Lower lobe of right lung (tissue), 2 donors: Measurements from ENCODE around the gene SMARCD3. TPM values are rescaled to one million over a fixed set of nuclear protein-coding genes. Genes with fewer than 3 reads are reported as not detected.

ENCODE experiments used
- ATAC-seq, 2 donors: fragments of 200-7000 bp; cut with Tn5 transposase; one replicate each; pipeline ENCODE4 v1.9.1; 2020 to 2022; ENCODE audit warnings: mild to moderate bottlenecking in 2 of 2, moderate library complexity in 2 of 2
- DNase-seq: peaks from one replicate; pipeline ENCODE4 v3.0.0-alpha.2; 2020
- H3K27ac ChIP-seq: fragments of 200-600 bp; one replicate; pipeline ENCODE4 v1.8.0; 2022
- H3K27me3 ChIP-seq: fragments of 200-600 bp; one replicate; pipeline ENCODE4 v1.8.0; 2022; ENCODE audit warnings: low read depth
- H3K36me3 ChIP-seq: fragments of 200-600 bp; one replicate; pipeline ENCODE4 v1.8.0; 2022; ENCODE audit warnings: mild to moderate bottlenecking
- H3K4me1 ChIP-seq: fragments of 200-600 bp; one replicate; pipeline ENCODE4 v1.8.0; 2022
- H3K4me3 ChIP-seq: fragments of 200-600 bp; one replicate; pipeline ENCODE4 v1.8.0; 2022; ENCODE audit warnings: mild to moderate bottlenecking
- H3K9me3 ChIP-seq: fragments of 200-600 bp; one replicate; pipeline ENCODE4 v1.8.0; 2022
- intact Hi-C: fragments of 100-400 bp; cut with DNase I; formaldehyde crosslinking; loops from one replicate; pipeline ENCODE4 v1.11.0; 2022
- total RNA-seq: library from RNA; stranded (reverse); fragmentation: NEBNext Ultra II Directional; extraction: Animal tissue kit (Norgen Biotek cat#: 25700); gene quantifications from one replicate; pipeline ENCODE4 v1.2.1, GENCODE V29; 2021
- TF ChIP-seq, protein P1 (sequence below): fragments of 200-600 bp; IDR thresholded peaks from one replicate; pipeline ENCODE4 v1.8.0; 2022; ENCODE audit warnings: antibody characterized with exemption, mild to moderate bottlenecking
- donor health status: DM: no; HTN: yes; CAD: no; lungs with severe emphysema.

Gene SMARCD3
- total RNA-seq, 1 donor from 2014 or later: 53.1 TPM

DNA sequence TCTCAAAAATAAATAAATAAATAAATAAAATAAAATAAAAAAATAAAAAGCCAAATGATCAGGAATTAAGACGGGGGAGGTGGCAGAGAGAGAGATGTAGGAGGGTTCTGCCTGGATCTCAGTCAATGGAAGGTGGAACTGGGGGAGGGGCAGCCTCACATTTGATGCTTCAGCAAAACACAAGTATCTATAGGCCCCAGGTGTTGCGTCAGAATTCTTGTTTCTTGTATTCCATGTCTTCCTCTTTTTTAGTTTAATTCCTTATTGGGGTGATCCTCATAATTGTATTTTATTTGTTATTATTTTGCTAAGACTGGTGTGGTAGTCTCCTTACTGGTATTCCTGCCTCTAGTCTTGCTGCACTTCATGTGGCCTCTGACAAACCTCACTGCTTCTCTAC is 41.4 kb upstream of the SMARCD3 start:
- Histone ChIP-seq H3K27ac (no peak overlapping the region), H3K4me1 (peaks cover 5% of the 10 kb centered on the region), H3K27me3 (no peaks in the 10 kb centered on the region), H3K36me3 (no peaks in the 10 kb centered on the region), H3K9me3 (no peaks in the 10 kb centered on the region), H3K4me3 (no peak overlapping the region)
- TF ChIP-seq, protein P1, sequence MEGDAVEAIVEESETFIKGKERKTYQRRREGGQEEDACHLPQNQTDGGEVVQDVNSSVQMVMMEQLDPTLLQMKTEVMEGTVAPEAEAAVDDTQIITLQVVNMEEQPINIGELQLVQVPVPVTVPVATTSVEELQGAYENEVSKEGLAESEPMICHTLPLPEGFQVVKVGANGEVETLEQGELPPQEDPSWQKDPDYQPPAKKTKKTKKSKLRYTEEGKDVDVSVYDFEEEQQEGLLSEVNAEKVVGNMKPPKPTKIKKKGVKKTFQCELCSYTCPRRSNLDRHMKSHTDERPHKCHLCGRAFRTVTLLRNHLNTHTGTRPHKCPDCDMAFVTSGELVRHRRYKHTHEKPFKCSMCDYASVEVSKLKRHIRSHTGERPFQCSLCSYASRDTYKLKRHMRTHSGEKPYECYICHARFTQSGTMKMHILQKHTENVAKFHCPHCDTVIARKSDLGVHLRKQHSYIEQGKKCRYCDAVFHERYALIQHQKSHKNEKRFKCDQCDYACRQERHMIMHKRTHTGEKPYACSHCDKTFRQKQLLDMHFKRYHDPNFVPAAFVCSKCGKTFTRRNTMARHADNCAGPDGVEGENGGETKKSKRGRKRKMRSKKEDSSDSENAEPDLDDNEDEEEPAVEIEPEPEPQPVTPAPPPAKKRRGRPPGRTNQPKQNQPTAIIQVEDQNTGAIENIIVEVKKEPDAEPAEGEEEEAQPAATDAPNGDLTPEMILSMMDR: no peak
- ATAC-seq (no peak), DNase-seq (no peak)
- intact Hi-C loops: no loop called here

DNA sequence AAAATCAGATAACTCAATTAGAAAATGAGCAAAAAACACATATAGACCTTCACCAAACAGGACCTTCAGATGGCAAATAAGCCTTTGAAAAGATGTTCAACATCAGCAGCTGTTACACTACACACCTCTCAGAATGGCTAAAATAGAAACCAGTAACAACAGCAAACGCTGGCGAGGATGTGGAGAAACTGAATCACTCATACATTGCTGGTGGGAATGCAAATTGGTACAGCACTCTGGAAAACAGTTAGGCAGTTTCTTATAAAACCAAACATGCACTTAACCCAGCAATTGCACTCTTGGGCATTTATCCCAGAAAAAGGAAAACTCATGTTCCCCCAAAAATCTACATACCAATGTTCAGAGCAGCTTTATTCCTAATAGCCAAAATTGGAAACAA is 37.7 kb upstream of the SMARCD3 start:
- H3K36me3 ChIP-seq: no peaks in the 10 kb centered on the region
- no peak for ATAC-seq
- no peaks in the 10 kb centered on the region for H3K27me3 ChIP-seq
- no peak overlapping the region for H3K27ac ChIP-seq
- no peaks in the 10 kb centered on the region for H3K9me3 ChIP-seq
- H3K4me1 ChIP-seq: peaks cover 5% of the 10 kb centered on the region
- intact Hi-C loops: no loop called here
- TF ChIP-seq, protein P1: no peak
- H3K4me3 ChIP-seq: no peak overlapping the region
- no peak for DNase-seq

DNA sequence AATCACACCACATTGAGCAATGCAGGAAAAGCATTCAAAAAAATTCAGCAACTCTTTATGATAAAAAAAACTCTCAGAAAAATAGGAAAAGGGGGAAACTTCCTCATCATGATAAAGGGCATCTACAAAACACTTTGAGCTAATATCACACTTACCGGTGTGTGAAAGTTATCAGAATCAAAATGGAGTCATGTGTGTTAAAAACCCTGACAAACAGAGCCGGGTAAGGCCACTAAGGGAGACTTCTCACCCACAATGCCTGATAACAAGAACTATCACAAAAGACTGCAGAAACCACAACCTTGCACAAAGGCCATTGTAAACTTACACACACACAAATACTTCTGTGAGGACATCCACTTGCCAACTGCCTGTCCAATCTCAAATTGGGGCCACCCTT is 34.8 kb upstream of the SMARCD3 start:
- Histone ChIP-seq H3K4me3 (no peak overlapping the region), H3K4me1 (peaks cover 5% of the 10 kb centered on the region), H3K36me3 (no peaks in the 10 kb centered on the region), H3K27ac (no peak overlapping the region), H3K9me3 (no peaks in the 10 kb centered on the region), H3K27me3 (no peaks in the 10 kb centered on the region)
- intact Hi-C loops: no loop called here
- TF ChIP-seq, protein P1: no peak
- ATAC-seq (no peak), DNase-seq (no peak)

DNA sequence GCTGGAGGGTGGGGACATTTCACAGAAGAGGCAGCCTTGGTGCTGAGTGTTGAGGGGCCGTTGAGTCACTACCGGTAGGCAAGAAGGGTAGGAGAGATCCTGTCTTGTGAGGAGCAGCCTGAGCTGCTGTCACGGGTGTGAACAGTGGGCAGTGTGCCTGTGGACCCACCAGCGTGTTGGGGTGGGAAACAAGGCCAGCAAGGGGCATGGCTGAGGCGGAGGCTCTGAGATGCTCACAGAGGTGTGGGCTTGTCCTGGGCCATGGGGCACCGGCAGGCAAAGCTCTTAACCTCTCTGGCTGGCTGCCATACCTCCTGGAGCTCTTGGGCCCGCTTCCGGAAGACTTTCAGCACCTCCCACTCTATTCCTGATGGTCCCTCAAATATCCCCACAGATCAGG is 33.6 kb upstream of the SMARCD3 start:
- intact Hi-C loops: no loop called here
- DNase-seq (no peak), ATAC-seq (no peak)
- H3K36me3 ChIP-seq: no peaks in the 10 kb centered on the region
- H3K4me1 ChIP-seq: peaks cover 13% of the 10 kb centered on the region
- H3K4me3 ChIP-seq: no peak overlapping the region
- TF ChIP-seq, protein P1: no peak
- peaks cover 5% of the 10 kb centered on the region for H3K27me3 ChIP-seq
- H3K27ac ChIP-seq: no peak overlapping the region
- no peaks in the 10 kb centered on the region for H3K9me3 ChIP-seq

DNA sequence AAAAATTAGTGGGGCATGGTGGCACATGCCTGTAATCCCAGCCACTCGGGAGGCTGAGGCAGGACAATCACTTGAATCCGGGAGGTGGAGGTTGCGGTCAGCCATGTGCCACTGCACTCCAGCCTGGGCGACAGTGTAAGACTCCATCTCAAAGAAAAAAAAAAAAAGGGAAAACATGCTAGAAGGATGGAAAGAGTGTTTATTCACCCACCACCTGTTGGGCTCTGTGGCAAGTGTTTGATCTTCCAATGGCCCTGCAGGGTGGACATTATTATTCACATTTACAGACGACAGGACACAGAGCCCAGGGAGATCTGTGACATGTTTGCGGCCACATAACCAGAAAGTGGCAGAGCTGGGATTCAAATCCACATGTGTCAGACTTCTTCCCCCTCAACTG is 33.2 kb upstream of the SMARCD3 start:
- H3K36me3 ChIP-seq: no peaks in the 10 kb centered on the region
- H3K9me3 ChIP-seq: no peaks in the 10 kb centered on the region
- DNase-seq: no peak
- TF ChIP-seq, protein P1: no peak
- H3K4me3 ChIP-seq: no peak overlapping the region
- intact Hi-C loops: no loop called here
- peaks cover 13% of the 10 kb centered on the region for H3K4me1 ChIP-seq
- no peak for ATAC-seq
- peaks cover 5% of the 10 kb centered on the region for H3K27me3 ChIP-seq
- no peak overlapping the region for H3K27ac ChIP-seq

DNA sequence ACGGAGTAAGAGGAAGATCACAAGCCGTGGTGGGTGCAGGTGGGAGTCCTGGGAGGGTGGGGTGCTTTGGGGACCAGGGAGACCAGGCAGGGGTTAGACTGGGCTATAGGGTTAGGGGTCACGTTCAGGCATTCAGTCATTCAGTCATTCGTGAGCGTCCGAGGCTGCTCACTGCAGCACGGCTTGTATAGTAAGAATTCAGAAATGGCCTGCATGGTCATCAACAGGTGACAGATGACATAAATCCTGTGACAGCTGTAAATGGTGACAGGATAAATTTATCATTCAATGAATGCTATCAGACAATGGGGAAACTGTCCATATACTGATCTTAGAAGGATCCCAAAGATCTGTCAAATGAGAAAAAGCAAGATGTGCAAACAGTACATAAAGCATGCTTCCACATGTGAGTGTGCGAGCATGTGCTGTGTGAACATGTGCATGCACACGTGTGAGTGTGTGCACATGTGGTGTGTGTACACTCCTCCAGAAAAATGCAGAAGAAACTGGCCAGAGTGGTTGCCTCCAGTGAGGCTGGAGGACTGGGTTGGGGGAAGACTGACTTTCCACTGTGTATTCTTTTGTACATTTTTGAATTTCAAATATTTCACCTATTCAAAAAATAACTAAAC is 32.0 kb upstream of the SMARCD3 start:
- peaks cover 5% of the 10 kb centered on the region for H3K27me3 ChIP-seq
- no peaks in the 10 kb centered on the region for H3K36me3 ChIP-seq
- H3K4me3 ChIP-seq: no peak overlapping the region
- H3K4me1 ChIP-seq: peaks cover 8% of the 10 kb centered on the region
- intact Hi-C loops: no loop called here
- DNase-seq: no peak
- no peak for ATAC-seq
- TF ChIP-seq, protein P1: no peak
- H3K27ac ChIP-seq: no peak overlapping the region
- no peaks in the 10 kb centered on the region for H3K9me3 ChIP-seq
